ENCODE measurements around the gene GRM8.

The GRM8 gene

DNA sequence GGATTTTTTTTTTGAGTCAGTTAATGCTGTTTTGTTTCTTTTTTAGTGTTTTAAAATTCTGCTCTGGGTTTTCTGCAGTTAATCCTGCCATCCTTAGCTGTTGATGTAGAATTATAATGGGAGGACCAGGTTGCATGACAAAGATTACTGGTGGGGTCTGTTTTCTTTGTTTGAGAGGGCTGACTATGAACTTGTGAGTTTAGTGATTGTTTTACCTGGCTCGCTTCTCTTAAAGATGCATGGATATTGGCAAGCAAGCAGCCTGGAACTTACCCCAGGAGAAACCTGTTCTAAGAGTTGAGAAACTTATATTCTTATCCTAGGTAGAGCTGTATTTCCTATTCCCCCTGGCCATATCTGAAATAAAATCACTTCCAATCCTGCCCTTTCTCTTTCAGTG, 727.8 kb downstream of the GRM8 start:
- H3K27ac ChIP-seq (ENCODE audit: extremely low read depth, low read depth, low read length): no peak overlapping the region
- no peaks in the 10 kb centered on the region for H3K4me1 ChIP-seq (ENCODE audit: control insufficient read depth, insufficient read depth, low read length)
- no peaks in the 10 kb centered on the region for H3K36me3 ChIP-seq (ENCODE audit: control insufficient read depth in 2 of 2, insufficient read depth in 1 of 2, low read length in 2 of 2)
- CTCF ChIA-PET: no interaction called here
- H3K4me3 ChIP-seq (ENCODE audit: low read depth, low read length): no peak overlapping the region
- no peaks in the 10 kb centered on the region for H3K9me3 ChIP-seq (ENCODE audit: control insufficient read depth, insufficient read depth, low read depth, low read length)
- POLR2A ChIA-PET: no interaction called here
- TF ChIP-seq ZNF157 (tag by site-specific recombination; IDR thresholded peaks at IDR 0.05) (no peak), ZNF140 (tag by site-specific recombination; IDR thresholded peaks at IDR 0.05) (no peak), ZNF571 (tag by site-specific recombination; IDR thresholded peaks at IDR 0.05) (no peak), ZNF677 (tag by site-specific recombination; IDR thresholded peaks at IDR 0.05) (no peak), ZNF366 (tag by site-specific recombination; conservative IDR thresholded peaks at IDR 0.05) (no peak), ZNF549 (tag by site-specific recombination; IDR thresholded peaks at IDR 0.05) (no peak), SALL2 (tag by site-specific recombination; IDR thresholded peaks at IDR 0.05; ENCODE audit: borderline replicate concordance) (no peak), ZXDB (tag by site-specific recombination; IDR thresholded peaks at IDR 0.05) (no peak), ZNF423 (tag by site-specific recombination; IDR thresholded peaks at IDR 0.05) (no peak), ZNF394 (tag by site-specific recombination; IDR thresholded peaks at IDR 0.05; ENCODE audit: borderline replicate concordance) (no peak), ZNF510 (tag by site-specific recombination; IDR thresholded peaks at IDR 0.05; ENCODE audit: insufficient replicate concordance) (no peak), ZNF221 (tag by site-specific recombination; IDR thresholded peaks at IDR 0.05; ENCODE audit: borderline replicate concordance) (no peak), ZNF324 (tag by site-specific recombination; IDR thresholded peaks at IDR 0.05) (no peak), REPIN1 (tag by site-specific recombination; IDR thresholded peaks at IDR 0.05; ENCODE audit: low read depth) (no peak), ZFP37 (tag by site-specific recombination; IDR thresholded peaks at IDR 0.05) (no peak)
- TF ChIP-seq, protein P1, sequence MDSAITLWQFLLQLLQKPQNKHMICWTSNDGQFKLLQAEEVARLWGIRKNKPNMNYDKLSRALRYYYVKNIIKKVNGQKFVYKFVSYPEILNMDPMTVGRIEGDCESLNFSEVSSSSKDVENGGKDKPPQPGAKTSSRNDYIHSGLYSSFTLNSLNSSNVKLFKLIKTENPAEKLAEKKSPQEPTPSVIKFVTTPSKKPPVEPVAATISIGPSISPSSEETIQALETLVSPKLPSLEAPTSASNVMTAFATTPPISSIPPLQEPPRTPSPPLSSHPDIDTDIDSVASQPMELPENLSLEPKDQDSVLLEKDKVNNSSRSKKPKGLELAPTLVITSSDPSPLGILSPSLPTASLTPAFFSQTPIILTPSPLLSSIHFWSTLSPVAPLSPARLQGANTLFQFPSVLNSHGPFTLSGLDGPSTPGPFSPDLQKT (IDR thresholded peaks at IDR 0.05; ENCODE audit: borderline replicate concordance, low read depth, low read length): no peak
- TF ChIP-seq, protein P2, sequence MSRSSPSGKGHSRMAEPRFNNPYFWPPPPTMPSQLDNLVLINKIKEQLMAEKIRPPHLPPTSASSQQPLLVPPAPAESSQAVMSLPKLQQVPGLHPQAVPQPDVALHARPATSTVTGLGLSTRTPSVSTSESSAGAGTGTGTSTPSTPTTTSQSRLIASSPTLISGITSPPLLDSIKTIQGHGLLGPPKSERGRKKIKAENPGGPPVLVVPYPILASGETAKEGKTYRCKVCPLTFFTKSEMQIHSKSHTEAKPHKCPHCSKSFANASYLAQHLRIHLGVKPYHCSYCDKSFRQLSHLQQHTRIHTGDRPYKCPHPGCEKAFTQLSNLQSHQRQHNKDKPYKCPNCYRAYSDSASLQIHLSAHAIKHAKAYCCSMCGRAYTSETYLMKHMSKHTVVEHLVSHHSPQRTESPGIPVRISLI (tag by site-specific recombination; IDR thresholded peaks at IDR 0.05): no peak
- TF ChIP-seq, protein P3, sequence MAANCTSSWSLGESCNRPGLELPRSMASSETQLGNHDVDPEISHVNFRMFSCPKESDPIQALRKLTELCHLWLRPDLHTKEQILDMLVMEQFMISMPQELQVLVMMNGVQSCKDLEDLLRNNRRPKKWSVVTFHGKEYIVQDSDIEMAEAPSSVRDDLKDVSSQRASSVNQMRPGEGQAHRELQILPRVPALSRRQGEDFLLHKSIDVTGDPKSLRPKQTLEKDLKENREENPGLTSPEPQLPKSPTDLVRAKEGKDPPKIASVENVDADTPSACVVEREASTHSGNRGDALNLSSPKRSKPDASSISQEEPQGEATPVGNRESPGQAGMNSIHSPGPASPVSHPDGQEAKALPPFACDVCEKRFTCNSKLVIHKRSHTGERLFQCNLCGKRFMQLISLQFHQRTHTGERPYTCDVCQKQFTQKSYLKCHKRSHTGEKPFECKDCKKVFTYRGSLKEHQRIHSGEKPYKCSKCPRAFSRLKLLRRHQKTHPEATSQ (tag by site-specific recombination; IDR thresholded peaks at IDR 0.05): no peak

DNA sequence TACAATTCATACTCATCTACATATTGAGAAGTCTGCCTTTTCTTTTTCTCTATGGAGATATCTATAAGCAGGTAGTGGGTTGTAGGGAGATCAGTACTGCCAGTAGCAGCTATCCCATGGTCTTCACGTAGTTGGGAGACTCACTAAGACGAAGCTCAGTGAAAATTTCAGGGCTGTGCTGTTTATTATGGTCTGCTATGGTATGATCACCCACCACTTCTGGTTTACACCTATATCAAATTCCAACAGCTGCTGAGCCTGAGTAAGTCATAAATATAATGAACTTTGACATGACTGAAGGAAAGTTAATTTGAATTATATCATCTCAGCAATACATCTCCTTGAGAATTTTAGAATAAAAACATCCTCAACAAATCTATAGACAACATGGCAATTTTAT, 741.7 kb downstream of the GRM8 start:
- Histone ChIP-seq H3K4me3 (ENCODE audit: low read depth, low read length) (no peak overlapping the region), H3K36me3 (ENCODE audit: control insufficient read depth in 2 of 2, insufficient read depth in 1 of 2, low read length in 2 of 2) (no peaks in the 10 kb centered on the region), H3K4me1 (ENCODE audit: control insufficient read depth, insufficient read depth, low read length) (no peaks in the 10 kb centered on the region), H3K9me3 (ENCODE audit: control insufficient read depth, insufficient read depth, low read depth, low read length) (no peaks in the 10 kb centered on the region), H3K27ac (ENCODE audit: extremely low read depth, low read depth, low read length) (no peak overlapping the region)
- ChIA-PET CTCF (no interaction called here), POLR2A (no interaction called here)
- TF ChIP-seq ZNF561 (tag by site-specific recombination; IDR thresholded peaks at IDR 0.05; ENCODE audit: borderline replicate concordance) (no peak), ZNF600 (tag by site-specific recombination; IDR thresholded peaks at IDR 0.05) (no peak), YY2 (tag by site-specific recombination; IDR thresholded peaks at IDR 0.05) (no peak), ZNF140 (tag by site-specific recombination; IDR thresholded peaks at IDR 0.05) (no peak), ZNF184 (tag by site-specific recombination; IDR thresholded peaks at IDR 0.05) (no peak), ZSCAN16 (tag by site-specific recombination; IDR thresholded peaks at IDR 0.05) (no peak), ZXDB (tag by site-specific recombination; IDR thresholded peaks at IDR 0.05) (no peak)
- TF ChIP-seq, protein P4, sequence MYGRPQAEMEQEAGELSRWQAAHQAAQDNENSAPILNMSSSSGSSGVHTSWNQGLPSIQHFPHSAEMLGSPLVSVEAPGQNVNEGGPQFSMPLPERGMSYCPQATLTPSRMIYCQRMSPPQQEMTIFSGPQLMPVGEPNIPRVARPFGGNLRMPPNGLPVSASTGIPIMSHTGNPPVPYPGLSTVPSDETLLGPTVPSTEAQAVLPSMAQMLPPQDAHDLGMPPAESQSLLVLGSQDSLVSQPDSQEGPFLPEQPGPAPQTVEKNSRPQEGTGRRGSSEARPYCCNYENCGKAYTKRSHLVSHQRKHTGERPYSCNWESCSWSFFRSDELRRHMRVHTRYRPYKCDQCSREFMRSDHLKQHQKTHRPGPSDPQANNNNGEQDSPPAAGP (tag by site-specific recombination; IDR thresholded peaks at IDR 0.05): no peak
- TF ChIP-seq, protein P5, sequence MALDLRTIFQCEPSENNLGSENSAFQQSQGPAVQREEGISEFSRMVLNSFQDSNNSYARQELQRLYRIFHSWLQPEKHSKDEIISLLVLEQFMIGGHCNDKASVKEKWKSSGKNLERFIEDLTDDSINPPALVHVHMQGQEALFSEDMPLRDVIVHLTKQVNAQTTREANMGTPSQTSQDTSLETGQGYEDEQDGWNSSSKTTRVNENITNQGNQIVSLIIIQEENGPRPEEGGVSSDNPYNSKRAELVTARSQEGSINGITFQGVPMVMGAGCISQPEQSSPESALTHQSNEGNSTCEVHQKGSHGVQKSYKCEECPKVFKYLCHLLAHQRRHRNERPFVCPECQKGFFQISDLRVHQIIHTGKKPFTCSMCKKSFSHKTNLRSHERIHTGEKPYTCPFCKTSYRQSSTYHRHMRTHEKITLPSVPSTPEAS (tag by site-specific recombination; IDR thresholded peaks at IDR 0.05): no peak
- TF ChIP-seq, protein P2 (tag by site-specific recombination; IDR thresholded peaks at IDR 0.05): no peak
- TF ChIP-seq, protein P6, sequence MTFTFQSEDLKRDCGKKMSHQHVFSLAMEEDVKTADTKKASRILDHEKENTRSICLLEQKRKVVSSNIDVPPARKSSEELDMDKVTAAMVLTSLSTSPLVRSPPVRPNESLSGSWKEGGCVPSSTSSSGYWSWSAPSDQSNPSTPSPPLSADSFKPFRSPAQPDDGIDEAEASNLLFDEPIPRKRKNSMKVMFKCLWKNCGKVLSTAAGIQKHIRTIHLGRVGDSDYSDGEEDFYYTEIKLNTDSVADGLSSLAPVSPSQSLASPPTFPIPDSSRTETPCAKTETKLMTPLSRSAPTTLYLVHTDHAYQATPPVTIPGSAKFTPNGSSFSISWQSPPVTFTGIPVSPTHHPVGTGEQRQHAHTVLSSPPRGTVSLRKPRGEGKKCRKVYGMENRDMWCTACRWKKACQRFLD (tag by site-specific recombination; IDR thresholded peaks at IDR 0.05): no peak
